K562 (cell line): ENCODE results near the gene AIM2. TPM values are rescaled to one million over a fixed set of nuclear protein-coding genes. Genes with fewer than 3 reads are reported as not detected.

Experiments
- ARID1B ChIP-seq: fragments of 450-650 bp; IDR thresholded peaks from 2 replicates; pipeline ENCODE4 v1.6.1; 2016; ENCODE audit warnings: antibody characterized with exemption, mild to moderate bottlenecking, inconsistent platforms
- E2F3 ChIP-seq: fragments of 250-450 bp; sonication (Bioruptor Pico); IDR thresholded peaks from 2 replicates; pipeline ENCODE4 v1.4.0; 2020; ENCODE audit warnings: mild to moderate bottlenecking
- EHMT2 ChIP-seq: fragments of 450-650 bp; IDR thresholded peaks from 2 replicates; pipeline ENCODE4 v1.6.1; 2018; ENCODE audit warnings: antibody characterized with exemption
- ETV1 ChIP-seq: fragments of 450-650 bp; conservative IDR thresholded peaks from 2 replicates; pipeline ENCODE4 v1.6.1; 2016; ENCODE audit warnings: missing genetic modification characterization, control low read depth, low read depth, missing compliant biosample characterization
- JUN ChIP-seq, 2 experiments: sonication (generic) in 1 of 2; formaldehyde crosslinking in 1 of 2; IDR thresholded peaks; 2 replicates each; pipeline versions ENCODE4 v1.6.1 to v1.8.0; 2012 to 2022; ENCODE audit warnings: borderline replicate concordance in 2 of 2, mild to moderate bottlenecking in 2 of 2, improper control_type of control experiment in 1 of 2, low read depth in 1 of 2, low read length in 1 of 2, missing genetic modification reagents in 1 of 2
- OTX1 ChIP-seq: fragments of 450-650 bp; formaldehyde crosslinking; IDR thresholded peaks from 2 replicates; pipeline ENCODE4 v1.4.0; 2022; ENCODE audit warnings: mild to moderate bottlenecking
- PPARD ChIP-seq: fragments of 250-450 bp; sonication (Bioruptor Pico); IDR thresholded peaks from 2 replicates; pipeline ENCODE4 v1.8.0; 2022; ENCODE audit warnings: inconsistent platforms, mild to moderate bottlenecking, moderate library complexity
- SMAD1 ChIP-seq: fragments of 150-350 bp; IDR thresholded peaks from 2 replicates; pipeline ENCODE4 v1.6.1; 2014; ENCODE audit warnings: low read length, low read depth; ENCODE audit not compliant: partially characterized antibody
- SRF ChIP-seq, 2 experiments: fragments of 250-450, 450-650 bp in 1 of 2; sonication (Bioruptor Pico) in 1 of 2; sonication (generic) in 1 of 2; formaldehyde crosslinking; IDR thresholded peaks; 2 replicates each; pipeline versions ENCODE4 v1.5.0 to v1.5.1; 2020 to 2022; ENCODE audit warnings: mild to moderate bottlenecking in 1 of 2, missing genetic modification reagents in 1 of 2
- TEAD2 ChIP-seq: fragments of 450-650 bp; IDR thresholded peaks from 2 replicates; pipeline ENCODE4 v1.6.1; 2016; ENCODE audit warnings: missing genetic modification characterization, control low read depth, missing compliant biosample characterization
- YY1 ChIP-seq, 3 experiments: IDR thresholded peaks; 2 replicates each; pipeline ENCODE4 v1.6.1; 2011; ENCODE audit warnings: low read length in 2 of 3, mild to moderate bottlenecking in 2 of 3, moderate library complexity in 2 of 3, borderline replicate concordance in 1 of 3, control low read depth in 1 of 3, low read depth in 1 of 3; ENCODE audit not compliant: insufficient read depth in 3 of 3, insufficient replicate concordance in 2 of 3, control insufficient read depth in 1 of 3, insufficient read length in 1 of 3; ENCODE audit errors: extremely low read depth in 1 of 3
- ZBTB7A ChIP-seq: IDR thresholded peaks from 2 replicates; pipeline ENCODE4 v1.6.1; 2011; ENCODE audit warnings: low read depth, mild to moderate bottlenecking, low read length, moderate library complexity, borderline replicate concordance; ENCODE audit not compliant: control insufficient read depth
- ZNF324 ChIP-seq: fragments of 250-450 bp; sonication (Bioruptor Pico); IDR thresholded peaks from 2 replicates; pipeline ENCODE4 v1.4.0; 2020; ENCODE audit warnings: mild to moderate bottlenecking
- ZNF644 ChIP-seq: fragments of 200-800 bp; sonication (Bioruptor generic); IDR thresholded peaks from 2 replicates; pipeline ENCODE4 v1.6.1; 2016; ENCODE audit warnings: low read depth, missing genetic modification characterization, missing compliant biosample characterization
- polyA plus RNA-seq, 8 experiments: library from polyadenylated mRNA; depleted of rRNA in 4 of 8; stranded (reverse) in 5 of 8; unstranded in 3 of 8; fragments of >200 nt; fragmentation: Nextera tagmentation in 2 of 8; fragmentation: Illumina TruSeq in 1 of 8; extraction: Ambion mirVana in 2 of 8; extraction: Trizol in 1 of 8; gene quantifications; 2 replicates each; pipeline versions ENCODE4 v1.2.1 to v1.2.3, GENCODE V29; 2011 to 2014; ENCODE audit warnings: inconsistent platforms in 1 of 8, missing spikeins in 1 of 8
- total RNA-seq, 7 experiments: library from RNA; depleted of rRNA in 6 of 7; stranded (reverse); fragments of >200 nt in 6 of 7; fragmentation: Illumina TruSeq in 2 of 7; extraction: Trizol in 2 of 7; gene quantifications; 2 replicates each; pipeline versions ENCODE4 v1.2.1 to v1.2.3, GENCODE V29; 2011 to 2021; ENCODE audit warnings: low replicate concordance in 1 of 7
- TF ChIP-seq, protein P1 (sequence below): fragments of 450-650 bp; IDR thresholded peaks from 2 replicates; pipeline ENCODE4 v1.6.1; 2016; ENCODE audit warnings: borderline replicate concordance
- TF ChIP-seq, protein P2 (sequence below): fragments of 250-450 bp; sonication (Bioruptor Pico); IDR thresholded peaks from 2 replicates; pipeline ENCODE4 v1.5.0; 2021
- TF ChIP-seq, protein P3 (sequence below): fragments of 250-450 bp; sonication (Bioruptor Pico); IDR thresholded peaks from 2 replicates; pipeline ENCODE4 v1.4.0; 2020
- TF ChIP-seq, protein P4 (sequence below): fragments of 250-450 bp; sonication (Bioruptor Pico); IDR thresholded peaks from 2 replicates; pipeline ENCODE4 v1.9.0; 2021; ENCODE audit warnings: mild to moderate bottlenecking

Gene AIM2
- total and polyA plus RNA-seq, 9 of the 15 experiments (the other 6 are each of a cell fraction or from before 2014, with no cell fraction given) = 0.10 to 0.95 (median 0.22) TPM

DNA sequence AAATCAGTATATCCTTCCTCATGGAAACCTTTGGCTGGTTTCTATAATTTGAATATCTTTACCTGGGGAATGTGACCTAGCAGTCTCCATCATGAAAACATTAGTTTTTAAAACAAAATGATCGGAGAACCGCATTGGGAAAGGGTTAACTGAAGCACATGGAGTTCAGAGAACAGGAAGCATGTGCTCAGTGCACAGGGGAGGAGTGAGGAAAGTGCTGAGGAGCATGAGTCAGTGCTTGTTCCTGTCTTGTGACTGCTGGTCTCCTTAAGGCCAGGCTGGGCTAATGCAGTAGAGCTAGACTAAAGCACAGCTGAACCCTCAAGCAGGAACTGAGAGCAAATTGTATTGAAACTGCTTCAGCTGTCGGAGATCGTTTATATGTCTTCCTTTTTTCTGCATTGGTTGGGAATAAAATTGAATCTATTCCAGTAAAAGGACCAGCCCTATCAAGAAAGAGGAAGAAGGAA, 61.1 kb downstream of the AIM2 start (continued):
- TF ChIP-seq, protein P1, sequence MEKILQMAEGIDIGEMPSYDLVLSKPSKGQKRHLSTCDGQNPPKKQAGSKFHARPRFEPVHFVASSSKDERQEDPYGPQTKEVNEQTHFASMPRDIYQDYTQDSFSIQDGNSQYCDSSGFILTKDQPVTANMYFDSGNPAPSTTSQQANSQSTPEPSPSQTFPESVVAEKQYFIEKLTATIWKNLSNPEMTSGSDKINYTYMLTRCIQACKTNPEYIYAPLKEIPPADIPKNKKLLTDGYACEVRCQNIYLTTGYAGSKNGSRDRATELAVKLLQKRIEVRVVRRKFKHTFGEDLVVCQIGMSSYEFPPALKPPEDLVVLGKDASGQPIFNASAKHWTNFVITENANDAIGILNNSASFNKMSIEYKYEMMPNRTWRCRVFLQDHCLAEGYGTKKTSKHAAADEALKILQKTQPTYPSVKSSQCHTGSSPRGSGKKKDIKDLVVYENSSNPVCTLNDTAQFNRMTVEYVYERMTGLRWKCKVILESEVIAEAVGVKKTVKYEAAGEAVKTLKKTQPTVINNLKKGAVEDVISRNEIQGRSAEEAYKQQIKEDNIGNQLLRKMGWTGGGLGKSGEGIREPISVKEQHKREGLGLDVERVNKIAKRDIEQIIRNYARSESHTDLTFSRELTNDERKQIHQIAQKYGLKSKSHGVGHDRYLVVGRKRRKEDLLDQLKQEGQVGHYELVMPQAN = no peak
- no peak for TF ChIP-seq YY1 (IDR thresholded peaks at IDR 0.05; ENCODE audit: borderline replicate concordance in 1 of 3, control insufficient read depth in 1 of 3, extremely low read depth in 1 of 3, insufficient read depth in 3 of 3, insufficient read length in 1 of 3, insufficient replicate concordance in 2 of 3, low read depth in 1 of 3, low read length in 2 of 3)
- TF ChIP-seq EHMT2 = 0 out of 2 replicates have a peak, but pooled peaks have one; percentile 57
- no peak for TF ChIP-seq E2F3 (CRISPR knock-in tag)
- TF ChIP-seq SRF (CRISPR knock-in tag; IDR thresholded peaks at IDR 0.05) = 0 out of 4 replicates have a peak, but pooled peaks of 1 of the 2 experiments have one; percentile 34
- TF ChIP-seq TEAD2 (tag) = no peak
- peak; percentile 94 for TF ChIP-seq ETV1 (tag)
- peak; percentile 58; the same call in 1 of the 2 replicates for TF ChIP-seq OTX1 (CRISPR knock-in tag)
- 0 out of 2 replicates have a peak, but pooled peaks have one; percentile 11 for TF ChIP-seq ARID1B
- TF ChIP-seq ZNF644 (tag) = peak; percentile 78
- TF ChIP-seq, protein P2, sequence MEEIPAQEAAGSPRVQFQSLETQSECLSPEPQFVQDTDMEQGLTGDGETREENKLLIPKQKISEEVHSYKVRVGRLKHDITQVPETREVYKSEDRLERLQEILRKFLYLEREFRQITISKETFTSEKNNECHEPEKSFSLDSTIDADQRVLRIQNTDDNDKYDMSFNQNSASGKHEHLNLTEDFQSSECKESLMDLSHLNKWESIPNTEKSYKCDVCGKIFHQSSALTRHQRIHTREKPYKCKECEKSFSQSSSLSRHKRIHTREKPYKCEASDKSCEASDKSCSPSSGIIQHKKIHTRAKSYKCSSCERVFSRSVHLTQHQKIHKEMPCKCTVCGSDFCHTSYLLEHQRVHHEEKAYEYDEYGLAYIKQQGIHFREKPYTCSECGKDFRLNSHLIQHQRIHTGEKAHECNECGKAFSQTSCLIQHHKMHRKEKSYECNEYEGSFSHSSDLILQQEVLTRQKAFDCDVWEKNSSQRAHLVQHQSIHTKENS (CRISPR knock-in tag) = no peak
- TF ChIP-seq JUN (IDR thresholded peaks at IDR 0.05; ENCODE audit: borderline replicate concordance, low read depth, low read length) = peak; percentile 85
- TF ChIP-seq JUN (CRISPR knock-in tag; IDR thresholded peaks at IDR 0.05; ENCODE audit: borderline replicate concordance) = no peak
- TF ChIP-seq, protein P3, sequence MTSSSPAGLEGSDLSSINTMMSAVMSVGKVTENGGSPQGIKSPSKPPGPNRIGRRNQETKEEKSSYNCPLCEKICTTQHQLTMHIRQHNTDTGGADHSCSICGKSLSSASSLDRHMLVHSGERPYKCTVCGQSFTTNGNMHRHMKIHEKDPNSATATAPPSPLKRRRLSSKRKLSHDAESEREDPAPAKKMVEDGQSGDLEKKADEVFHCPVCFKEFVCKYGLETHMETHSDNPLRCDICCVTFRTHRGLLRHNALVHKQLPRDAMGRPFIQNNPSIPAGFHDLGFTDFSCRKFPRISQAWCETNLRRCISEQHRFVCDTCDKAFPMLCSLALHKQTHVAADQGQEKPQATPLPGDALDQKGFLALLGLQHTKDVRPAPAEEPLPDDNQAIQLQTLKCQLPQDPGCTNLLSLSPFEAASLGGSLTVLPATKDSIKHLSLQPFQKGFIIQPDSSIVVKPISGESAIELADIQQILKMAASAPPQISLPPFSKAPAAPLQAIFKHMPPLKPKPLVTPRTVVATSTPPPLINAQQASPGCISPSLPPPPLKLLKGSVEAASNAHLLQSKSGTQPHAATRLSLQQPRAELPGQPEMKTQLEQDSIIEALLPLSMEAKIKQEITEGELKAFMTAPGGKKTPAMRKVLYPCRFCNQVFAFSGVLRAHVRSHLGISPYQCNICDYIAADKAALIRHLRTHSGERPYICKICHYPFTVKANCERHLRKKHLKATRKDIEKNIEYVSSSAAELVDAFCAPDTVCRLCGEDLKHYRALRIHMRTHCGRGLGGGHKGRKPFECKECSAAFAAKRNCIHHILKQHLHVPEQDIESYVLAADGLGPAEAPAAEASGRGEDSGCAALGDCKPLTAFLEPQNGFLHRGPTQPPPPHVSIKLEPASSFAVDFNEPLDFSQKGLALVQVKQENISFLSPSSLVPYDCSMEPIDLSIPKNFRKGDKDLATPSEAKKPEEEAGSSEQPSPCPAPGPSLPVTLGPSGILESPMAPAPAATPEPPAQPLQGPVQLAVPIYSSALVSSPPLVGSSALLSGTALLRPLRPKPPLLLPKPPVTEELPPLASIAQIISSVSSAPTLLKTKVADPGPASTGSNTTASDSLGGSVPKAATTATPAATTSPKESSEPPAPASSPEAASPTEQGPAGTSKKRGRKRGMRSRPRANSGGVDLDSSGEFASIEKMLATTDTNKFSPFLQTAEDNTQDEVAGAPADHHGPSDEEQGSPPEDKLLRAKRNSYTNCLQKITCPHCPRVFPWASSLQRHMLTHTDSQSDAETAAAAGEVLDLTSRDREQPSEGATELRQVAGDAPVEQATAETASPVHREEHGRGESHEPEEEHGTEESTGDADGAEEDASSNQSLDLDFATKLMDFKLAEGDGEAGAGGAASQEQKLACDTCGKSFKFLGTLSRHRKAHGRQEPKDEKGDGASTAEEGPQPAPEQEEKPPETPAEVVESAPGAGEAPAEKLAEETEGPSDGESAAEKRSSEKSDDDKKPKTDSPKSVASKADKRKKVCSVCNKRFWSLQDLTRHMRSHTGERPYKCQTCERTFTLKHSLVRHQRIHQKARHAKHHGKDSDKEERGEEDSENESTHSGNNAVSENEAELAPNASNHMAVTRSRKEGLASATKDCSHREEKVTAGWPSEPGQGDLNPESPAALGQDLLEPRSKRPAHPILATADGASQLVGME (CRISPR knock-in tag) = no peak
- no peak for TF ChIP-seq SMAD1
- no peak for TF ChIP-seq PPARD
- TF ChIP-seq, protein P4, sequence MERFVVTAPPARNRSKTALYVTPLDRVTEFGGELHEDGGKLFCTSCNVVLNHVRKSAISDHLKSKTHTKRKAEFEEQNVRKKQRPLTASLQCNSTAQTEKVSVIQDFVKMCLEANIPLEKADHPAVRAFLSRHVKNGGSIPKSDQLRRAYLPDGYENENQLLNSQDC (CRISPR knock-in tag) = no peak
- TF ChIP-seq ZNF324 = 0 out of 2 replicates have a peak, but pooled peaks have one; percentile 34
- no peak for TF ChIP-seq ZBTB7A
